T-cell (primary cell): ENCODE results near the gene CHD9. TPM values are rescaled to one million over a fixed set of nuclear protein-coding genes. Genes with fewer than 3 reads are reported as not detected.

Source experiments
- ATAC-seq, 4 experiments: fragments of 200-7000 bp in 3 of 4; fragments of 150-1000 bp in 1 of 4; cut with Tn5 transposase; replicated peaks in 1 of 4; 1 replicate in 3 of 4; 2 replicates in 1 of 4; pipeline ENCODE4 v1.10.0; 2021; ENCODE audit warnings: moderate library complexity in 3 of 4, mild to moderate bottlenecking in 2 of 4, moderate number of reproducible peaks in 1 of 4
- CTCF ChIA-PET, 2 donors: fragments of 300-600 bp; sonication (Branson Sonifier 250); formaldehyde crosslinking; loops; one replicate each; lab custom pipeline; 2022; ENCODE audit warnings: antibody characterized with exemption in 2 of 2; lab: Charles Lee
- POLR2A ChIA-PET, 2 donors: fragments of 300-600 bp; sonication (Branson Sonifier 250); formaldehyde crosslinking; loops; one replicate each; lab custom pipeline; 2022; ENCODE audit warnings: antibody characterized with exemption in 2 of 2; lab: Charles Lee
- DNase-seq, 35 experiments: peaks; one replicate each; pipeline versions ENCODE4 v3.0.0 to v3.0.0-alpha.2; 2013 to 2023
- H3K27ac ChIP-seq: one replicate; pipeline ENCODE4 v1.5.1; 2013; ENCODE audit warnings: low read length
- H3K27me3 ChIP-seq, 2 experiments: replicated peaks in 1 of 2; 1 replicate in 1 of 2; 2 replicates in 1 of 2; pipeline versions ENCODE4 v1.6.1 to v1.7.0; 2013; ENCODE audit warnings: low read length in 1 of 2, mixed read lengths in 1 of 2; ENCODE audit not compliant: control insufficient read depth in 2 of 2, insufficient read depth in 2 of 2; ENCODE audit errors: extremely low read depth in 1 of 2
- H3K36me3 ChIP-seq, 2 donors: 1 replicate in 1 of 2; 2 replicates in 1 of 2; pipeline versions ENCODE4 v1.6.1 to v1.7.0; 2013; ENCODE audit warnings: low read length in 1 of 2; ENCODE audit not compliant: control insufficient read depth in 2 of 2, insufficient read depth in 1 of 2; ENCODE audit errors: extremely low read depth in 1 of 2
- H3K4me1 ChIP-seq, 2 experiments: 1 replicate in 1 of 2; 2 replicates in 1 of 2; pipeline versions ENCODE4 v1.6.1 to v1.7.0; 2013; ENCODE audit warnings: low read length in 2 of 2, mixed read lengths in 1 of 2; ENCODE audit not compliant: insufficient read depth in 2 of 2, control insufficient read depth in 1 of 2; ENCODE audit errors: extremely low read depth in 1 of 2
- H3K4me3 ChIP-seq, 2 donors: 1 replicate in 1 of 2; 2 replicates in 1 of 2; pipeline versions ENCODE4 v1.5.1 to v1.7.0; 2013; ENCODE audit warnings: mild to moderate bottlenecking in 2 of 2, low read length in 1 of 2, moderate library complexity in 1 of 2; ENCODE audit not compliant: control insufficient read depth in 1 of 2; ENCODE audit errors: extremely low read depth in 1 of 2
- H3K9me3 ChIP-seq: 2 replicates; pipeline ENCODE4 v1.7.0; 2013
- H3K27ac Mint-ChIP-seq, 2 donors: one replicate each; pipeline ENCODE4 v1.8.0; 2020 to 2021; ENCODE audit warnings: mild to moderate bottlenecking in 2 of 2, mixed read lengths in 2 of 2
- H3K27me3 Mint-ChIP-seq, 2 donors: one replicate each; pipeline ENCODE4 v1.8.0; 2021 to 2022; ENCODE audit warnings: mixed read lengths in 2 of 2
- H3K36me3 Mint-ChIP-seq: one replicate; pipeline ENCODE4 v1.8.0; 2021; ENCODE audit warnings: mixed read lengths
- H3K4me1 Mint-ChIP-seq, 3 donors: one replicate each; pipeline ENCODE4 v1.8.0; 2020 to 2022; ENCODE audit warnings: mixed read lengths in 3 of 3, mild to moderate bottlenecking in 1 of 3
- H3K4me3 Mint-ChIP-seq, 3 donors: one replicate each; pipeline ENCODE4 v1.8.0; 2020 to 2022; ENCODE audit warnings: mild to moderate bottlenecking in 3 of 3, mixed read lengths in 3 of 3, moderate library complexity in 3 of 3
- H3K9me3 Mint-ChIP-seq, 3 donors: one replicate each; pipeline ENCODE4 v1.8.0; 2020 to 2022; ENCODE audit warnings: mixed read lengths in 3 of 3
- WGBS: methylation state at CpG from one replicate; pipeline ENCODE4 v1.1.5; 2013; ENCODE audit warnings: missing lambda C conversion rate; ENCODE audit not compliant: insufficient coverage; 5-methylcytosine and 5-hydroxymethylcytosine counted together
- total RNA-seq, 35 experiments: library from RNA in 6 of 35; stranded (reverse) in 6 of 35; fragments of 120-200 nt in 1 of 35; gene quantifications; one replicate each; pipeline versions ENCODE4 v1.2.1 to v1.2.4 and lab custom pipeline; 2013 to 2026

Gene CHD9
- total RNA-seq, 5 donors from 2014 or later (not counting 1 experiment from before 2014, with no cell fraction given), result 33.0 to 39.3 (median 33.8) TPM

GRCh38 chr16:53378138-53378537 lies 323.3 kb downstream of the CHD9 start:
- WGBS, result 50% methylated on average over 2 of the region's 5 CpGs
- ATAC-seq (no peak), DNase-seq (no peak)
- H3K4me3 ChIP-seq, result no peak overlapping the region
- H3K27ac ChIP-seq, result no peak overlapping the region
- Mint-ChIP-seq H3K27me3 (peaks cover 0 to 2% of the 10 kb centered on the region in 2 donors), H3K27ac (no peak overlapping the region), H3K9me3 (no peaks in the 10 kb centered on the region), H3K36me3 (peaks cover 9% of the 10 kb centered on the region), H3K4me3 (no peak overlapping the region), H3K4me1 (peaks cover 5 to 40% (median 38%) of the 10 kb centered on the region in 3 donors)
- CTCF ChIA-PET, result no interaction called here
- H3K36me3 ChIP-seq, result no peaks in the 10 kb centered on the region
- H3K27me3 ChIP-seq, result peaks cover 0 to 5% of the 10 kb centered on the region in 2 experiments
- POLR2A ChIA-PET, result no interaction called here
- H3K4me1 ChIP-seq, result peaks cover 4 to 6% of the 10 kb centered on the region in 2 experiments
- no peaks in the 10 kb centered on the region for H3K9me3 ChIP-seq

Other genes starting within 250 kb of the CHD9 start
- not detected for gene CHD9NB, start 2.1 kb upstream of the CHD9 start, total RNA-seq